HCT116 (cell line): ENCODE results near the gene CHIC1. TPM values are rescaled to one million over a fixed set of nuclear protein-coding genes. Genes with fewer than 3 reads are reported as not detected.
"Not testable (repeated sequence)": the region's sequence is repeated elsewhere in the genome, so short reads cannot be mapped to it uniquely, and the experiment has no call there.

Experiments used
- ATAC-seq: fragments of 200-7000 bp; cut with Tn5 transposase; 2 replicates; pipeline ENCODE4 v1.9.1; 2020; ENCODE audit warnings: mild to moderate bottlenecking, moderate library complexity
- BruUV-seq: library from RNA; stranded (reverse); fragments of 400-500 nt; replicated peaks from 2 replicates; lab custom pipeline; 2021; lab: Mats Ljungman, UMichigan
- CTCF ChIA-PET: fragments of 300-600 bp; sonication (Branson Sonifier 250); formaldehyde crosslinking; loops from one replicate; lab custom pipeline; 2021; ENCODE audit warnings: antibody characterized with exemption; lab: Charles Lee
- POLR2A ChIA-PET: fragments of 300-600, 350-600 bp; sonication (Branson Sonifier 250); formaldehyde crosslinking; loops from one replicate; lab custom pipeline; 2021; ENCODE audit warnings: antibody characterized with exemption; lab: Charles Lee
- RAD21 ChIA-PET, 2 experiments: fragments of 300-600 bp; sonication (Branson Sonifier 250); formaldehyde crosslinking; loops; one replicate each; lab custom pipeline; 2023; ENCODE audit warnings: low total read pairs in 2 of 2; ENCODE audit not compliant: uncharacterized antibody in 2 of 2, unreplicated experiment in 2 of 2, low non-redundant PET in 1 of 2; lab: Charles Lee
- DNase-seq: peaks from one replicate; pipeline ENCODE4 v3.0.0-alpha.2; 2010; ENCODE audit warnings: low read depth, low spot score
- H2AFZ ChIP-seq: fragments of 200-600 bp; shearing (Covaris generic), sonication (generic); 2 replicates; pipeline ENCODE4 v1.6.1; 2017; ENCODE audit warnings: low read depth, mixed run types, mixed read lengths, antibody characterized with exemption, low read length; ENCODE audit not compliant: poor library complexity, severe bottlenecking
- H3K27ac ChIP-seq: 2 replicates; pipeline ENCODE4 v1.5.1; 2012; ENCODE audit warnings: low read depth, low read length
- H3K27me3 ChIP-seq: fragments of 200-600 bp; sonication (generic); 2 replicates; pipeline ENCODE4 v1.6.1; 2016; ENCODE audit warnings: mixed run types, low read length, mixed read lengths; ENCODE audit not compliant: insufficient read depth
- H3K36me3 ChIP-seq, 2 experiments: fragments of 200-500 bp in 1 of 2; fragments of 200-600 bp in 1 of 2; sonication (Bioruptor generic) in 1 of 2; sonication (generic) in 1 of 2; 2 replicates each; pipeline versions ENCODE4 v1.5.1 to v1.6.1; 2014 to 2016; ENCODE audit warnings: low read length in 2 of 2, inconsistent platforms in 1 of 2, mixed read lengths in 1 of 2, mixed run types in 1 of 2; ENCODE audit not compliant: insufficient read depth in 2 of 2, control insufficient read depth in 1 of 2
- H3K4me1 ChIP-seq, 2 experiments: fragments of 200-600 bp in 1 of 2; sonication (generic) in 1 of 2; 2 replicates each; pipeline versions ENCODE4 v1.5.1 to v1.6.1; 2012 to 2017; ENCODE audit warnings: low read length in 2 of 2, inconsistent platforms in 1 of 2, mild to moderate bottlenecking in 1 of 2, mixed read lengths in 1 of 2, mixed run types in 1 of 2, moderate library complexity in 1 of 2; ENCODE audit not compliant: insufficient read depth in 2 of 2, control insufficient read depth in 1 of 2
- H3K4me2 ChIP-seq: fragments of 200-600 bp; sonication (generic); 2 replicates; pipeline ENCODE4 v1.6.1; 2017; ENCODE audit warnings: mixed run types, low read length, mixed read lengths
- H3K4me3 ChIP-seq, 2 experiments: fragments of 200-600 bp in 1 of 2; sonication (generic) in 1 of 2; replicated peaks in 1 of 2; 2 replicates each; pipeline ENCODE4 v1.5.1; 2011 to 2016; ENCODE audit warnings: low read length in 2 of 2, control low read depth in 1 of 2, low read depth in 1 of 2, mild to moderate bottlenecking in 1 of 2, mixed read lengths in 1 of 2, mixed run types in 1 of 2
- H3K79me2 ChIP-seq: fragments of 200-600 bp; sonication (generic); 2 replicates; pipeline ENCODE4 v1.6.1; 2017; ENCODE audit warnings: mild to moderate bottlenecking, mixed run types, low read length, moderate library complexity, mixed read lengths; ENCODE audit not compliant: insufficient read depth
- H3K9ac ChIP-seq: fragments of 200-600 bp; sonication (generic); 2 replicates; pipeline ENCODE4 v1.6.1; 2016; ENCODE audit warnings: low read length, mixed read lengths
- H3K9me2 ChIP-seq: fragments of 200-600 bp; sonication (generic), shearing (Covaris generic); 2 replicates; pipeline ENCODE4 v1.6.1; 2017; ENCODE audit warnings: mixed run types, mild to moderate bottlenecking, moderate library complexity; ENCODE audit not compliant: insufficient read depth
- H3K9me3 ChIP-seq, 2 experiments: fragments of 200-500 bp in 1 of 2; fragments of 200-600 bp in 1 of 2; sonication (Bioruptor generic) in 1 of 2; sonication (generic) in 1 of 2; 2 replicates each; pipeline ENCODE4 v1.6.1; 2014 to 2017; ENCODE audit warnings: low read length in 2 of 2, mixed read lengths in 2 of 2, inconsistent platforms in 1 of 2, low read depth in 1 of 2, mild to moderate bottlenecking in 1 of 2, mixed run types in 1 of 2, moderate library complexity in 1 of 2; ENCODE audit not compliant: control insufficient read depth in 1 of 2, insufficient read depth in 1 of 2
- H4K20me1 ChIP-seq: fragments of 200-600 bp; sonication (generic), shearing (Covaris generic); 2 replicates; pipeline ENCODE4 v1.6.1; 2017; ENCODE audit warnings: mixed run types, mild to moderate bottlenecking, moderate library complexity; ENCODE audit not compliant: insufficient read depth
- ATF3 ChIP-seq: IDR thresholded peaks from 2 replicates; pipeline ENCODE4 v1.6.1; 2012
- CBX3 ChIP-seq: IDR thresholded peaks from 2 replicates; pipeline ENCODE4 v1.6.1; 2012; ENCODE audit warnings: low read depth
- CTCF ChIP-seq, 3 experiments: fragments of 200-600 bp in 1 of 3; sonication (generic) in 1 of 3; IDR thresholded peaks in 2 of 3; conservative IDR thresholded peaks in 1 of 3; 2 replicates each; pipeline ENCODE4 v1.5.1; 2012 to 2017; ENCODE audit warnings: low read depth in 2 of 3, low read length in 2 of 3, antibody characterized with exemption in 1 of 3, borderline replicate concordance in 1 of 3, control low read depth in 1 of 3, mild to moderate bottlenecking in 1 of 3, mixed read lengths in 1 of 3, mixed run types in 1 of 3, moderate library complexity in 1 of 3; ENCODE audit not compliant: insufficient read depth in 1 of 3
- EGR1 ChIP-seq: IDR thresholded peaks from 2 replicates; pipeline ENCODE4 v1.6.1; 2012; ENCODE audit warnings: low read depth
- EZH2 ChIP-seq: fragments of 200-600 bp; sonication (generic); IDR thresholded peaks from 2 replicates; pipeline ENCODE4 v1.6.1; 2017; ENCODE audit warnings: antibody characterized with exemption, mixed run types
- EZH2phosphoT487 ChIP-seq: fragments of 200-600 bp; IDR thresholded peaks from 2 replicates; pipeline ENCODE4 v1.6.1; 2018; ENCODE audit warnings: antibody characterized with exemption, borderline replicate concordance
- FOSL1 ChIP-seq: IDR thresholded peaks from 2 replicates; pipeline ENCODE4 v1.6.1; 2012; ENCODE audit warnings: low read depth
- JUND ChIP-seq: IDR thresholded peaks from 2 replicates; pipeline ENCODE4 v1.6.1; 2012
- POLR2A ChIP-seq: IDR thresholded peaks from 2 replicates; pipeline ENCODE4 v1.7.0; 2011; ENCODE audit warnings: borderline replicate concordance; ENCODE audit not compliant: insufficient read depth, insufficient read length; ENCODE audit errors: extremely low read depth
- POLR2AphosphoS5 ChIP-seq: IDR thresholded peaks from 2 replicates; pipeline ENCODE4 v1.6.1; 2011; ENCODE audit warnings: mild to moderate bottlenecking, low read depth, low read length, moderate library complexity
- SIN3A ChIP-seq: IDR thresholded peaks from 2 replicates; pipeline ENCODE4 v1.6.1; 2012; ENCODE audit warnings: low read depth
- SP1 ChIP-seq: IDR thresholded peaks from 2 replicates; pipeline ENCODE4 v1.6.1; 2012; ENCODE audit warnings: low read depth
- SRF ChIP-seq: IDR thresholded peaks from 2 replicates; pipeline ENCODE4 v1.6.1; 2012; ENCODE audit warnings: low read depth
- YY1 ChIP-seq: IDR thresholded peaks from 2 replicates; pipeline ENCODE4 v1.6.1; 2011; ENCODE audit warnings: low read length, low read depth, moderate library complexity, mild to moderate bottlenecking; ENCODE audit not compliant: insufficient replicate concordance; ENCODE audit errors: extremely low read depth
- ZBTB33 ChIP-seq: IDR thresholded peaks from 2 replicates; pipeline ENCODE4 v1.6.1; 2011; ENCODE audit warnings: mild to moderate bottlenecking, low read length, moderate library complexity; ENCODE audit not compliant: insufficient replicate concordance; ENCODE audit errors: extremely low read depth
- ZFX ChIP-seq: fragments of 450-650 bp; IDR thresholded peaks from 2 replicates; pipeline ENCODE4 v1.6.1; 2017
- intact Hi-C: fragments of 100-400 bp; cut with micrococcal nuclease; formaldehyde crosslinking; loops from 2 replicates; pipeline ENCODE4 v1.10.0; 2022
- total RNA-seq: library from RNA; stranded (reverse); gene quantifications from one replicate; pipeline ENCODE4 v1.2.1, GENCODE V29; 2021; ENCODE audit not compliant: unreplicated experiment

CHIC1 gene
- total RNA-seq, 1 experiment from 2014 or later: 0.10 TPM

GRCh38 chrX:73581002-73581628, 18.1 kb downstream of the CHIC1 start:
- ChIA-PET POLR2A (no interaction called here), RAD21 (no interaction called here), CTCF (no interaction called here)
- Histone ChIP-seq H3K27ac (no peak overlapping the region), H3K9ac (no peak overlapping the region), H3K79me2 (no peaks in the 10 kb centered on the region), H3K27me3 (no peaks in the 10 kb centered on the region), H2AFZ (no peak overlapping the region), H3K4me2 (no peak overlapping the region), H4K20me1 (no peaks in the 10 kb centered on the region), H3K9me3 (no peaks in the 10 kb centered on the region), H3K9me2 (no peaks in the 10 kb centered on the region), H3K36me3 (no peaks in the 10 kb centered on the region), H3K4me1 (no peaks in the 10 kb centered on the region), H3K4me3 (no peak overlapping the region)
- TF ChIP-seq CTCF (IDR thresholded peaks at IDR 0.05 in 2 of 3, conservative IDR thresholded peaks at IDR 0.05 in 1 of 3; ENCODE audit: borderline replicate concordance in 1 of 3, insufficient read depth in 1 of 3, low read depth in 2 of 3, low read length in 2 of 3): no peak
- TF ChIP-seq ZFX: no peak
- no peak for TF ChIP-seq CBX3
- no peak for TF ChIP-seq SP1
- TF ChIP-seq POLR2A: no peak
- TF ChIP-seq EZH2: no peak
- no peak for TF ChIP-seq FOSL1
- TF ChIP-seq ATF3: no peak
- TF ChIP-seq EZH2phosphoT487: no peak
- TF ChIP-seq ZBTB33: no peak
- TF ChIP-seq JUND: no peak
- no peak for TF ChIP-seq YY1
- TF ChIP-seq SIN3A: no peak
- no peak for TF ChIP-seq SRF
- no peak for TF ChIP-seq POLR2AphosphoS5
- no peak for TF ChIP-seq EGR1
- BruUV-seq: no TSS peak
- intact Hi-C loops: no loop called here
- DNase-seq (no peak), ATAC-seq (no peak)

DNA sequence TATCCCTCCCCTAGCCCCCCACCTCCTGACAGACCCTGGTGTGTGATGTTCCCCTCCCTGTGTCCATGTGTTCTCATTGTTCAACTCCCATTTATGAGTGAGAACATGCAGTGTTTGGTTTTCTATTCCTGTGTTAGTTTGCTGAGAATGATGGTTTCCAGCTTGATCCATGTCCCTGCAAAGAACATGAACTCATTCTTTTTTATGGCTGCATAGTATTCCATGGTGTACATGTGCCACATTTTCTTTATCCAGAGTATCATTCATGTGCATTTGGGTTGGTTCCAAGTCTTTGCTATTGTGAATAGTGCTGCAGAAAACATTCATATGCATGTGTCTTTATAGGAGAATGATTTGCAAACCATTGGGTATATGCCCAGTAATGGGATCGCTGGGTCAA, 34.8 kb downstream of the CHIC1 start:
- H3K9ac ChIP-seq, POLR2A ChIA-PET, ATAC-seq, H3K27ac ChIP-seq, H3K4me2 ChIP-seq, H3K4me1 ChIP-seq, H3K79me2 ChIP-seq, H3K36me3 ChIP-seq, RAD21 ChIA-PET, H2AFZ ChIP-seq, CTCF ChIA-PET, H3K27me3 ChIP-seq, H3K4me3 ChIP-seq, intact Hi-C loops, H3K9me3 ChIP-seq, H4K20me1 ChIP-seq, DNase-seq, H3K9me2 ChIP-seq, BruUV-seq: not testable (repeated sequence)
